Dermis blood vessel endothelial cell (primary cell): ENCODE results near the gene HYAL2. TPM values are rescaled to one million over a fixed set of nuclear protein-coding genes. Genes with fewer than 3 reads are reported as not detected.
"Not testable (repeated sequence)": the region's sequence is repeated elsewhere in the genome, so short reads cannot be mapped to it uniquely, and the experiment has no call there.

ENCODE experiments used
- DNase-seq: peaks from one replicate; pipeline ENCODE4 v3.0.0; 2010
- total RNA-seq: library from RNA; depleted of rRNA; stranded (reverse); fragments of >200 nt; gene quantifications from 2 replicates; pipeline ENCODE4 v1.2.3, GENCODE V29; 2014

Gene HYAL2
- total RNA-seq, 1 donor from 2014 or later, result 601 TPM

DNA sequence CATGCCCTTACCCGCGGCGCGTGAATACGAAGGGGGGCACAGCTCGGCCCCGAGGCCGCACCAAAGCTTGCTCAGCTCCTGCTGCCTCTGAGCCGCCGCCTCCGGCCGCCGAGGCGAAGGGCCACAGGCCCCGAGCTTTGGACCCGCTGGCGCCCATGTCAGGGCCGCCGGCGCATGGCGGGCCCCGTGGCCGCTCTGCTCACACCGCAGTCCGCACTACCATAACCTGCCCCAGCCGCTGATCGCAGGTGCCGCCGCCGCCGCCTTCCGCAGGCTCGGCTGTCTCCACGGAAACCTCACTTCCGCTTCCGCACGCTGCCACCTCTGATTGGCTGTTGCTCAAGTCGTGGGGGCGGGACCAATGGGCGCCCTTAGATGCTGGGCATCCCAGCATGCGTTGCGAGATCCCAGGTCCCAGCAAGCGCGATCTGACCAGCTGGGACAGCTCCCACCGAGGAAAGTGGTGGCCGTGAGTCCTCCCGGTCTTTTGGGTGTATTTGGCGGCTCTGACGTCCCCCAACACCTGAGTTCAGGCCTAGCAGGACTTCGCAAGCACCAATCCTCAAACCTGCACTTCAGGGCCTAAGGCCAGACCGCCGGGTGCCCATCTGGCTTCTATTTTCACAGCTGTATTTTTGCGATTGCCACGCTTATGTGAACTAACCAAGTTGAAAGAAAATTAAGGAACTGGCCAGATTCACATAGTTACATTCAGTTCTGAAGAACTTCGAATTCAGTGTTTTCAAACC lies 5.6 kb upstream of the HYAL2 start, which contains the start of gene TUSC2:
Gene TUSC2, minus strand, starts transcription at position 281 of the 749 bp plus-strand sequence. Its CDS starts 124 bp downstream, at position 157.
- peak; percentile 98 for DNase-seq

GRCh38 chr3:50327129-50327528 lies 4.6 kb upstream of the HYAL2 start:
- no peak for DNase-seq

- DNase-seq, result no peak
Measured at GRCh38 chr3:50326182-50326541, 3.6 kb upstream of the HYAL2 start.

- no peak for DNase-seq
Measured at GRCh38 chr3:50325497-50326181, 3.1 kb upstream of the HYAL2 start.

DNA sequence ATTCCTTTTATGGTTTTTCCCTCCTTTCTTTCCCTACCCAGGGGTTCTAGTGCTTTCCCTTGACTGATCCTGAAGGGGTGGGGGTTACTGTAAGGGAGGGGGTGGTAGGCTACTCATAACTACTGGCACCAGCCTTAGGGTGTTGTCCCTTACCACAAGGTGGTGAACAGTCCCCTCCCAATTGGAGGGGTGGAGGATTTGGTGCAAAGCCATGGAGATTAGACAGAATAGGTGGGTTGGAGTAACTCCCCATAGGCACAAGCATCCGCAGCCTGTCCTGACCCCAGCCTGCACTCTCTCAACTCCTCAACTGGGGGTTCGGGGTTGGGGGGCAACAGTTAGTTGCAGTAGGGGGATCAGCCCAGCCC lies 2.6 kb upstream of the HYAL2 start:
- DNase-seq, result no peak

GRCh38 chr3:50324351-50325112 lies 2.0 kb upstream of the HYAL2 start:
- peak; percentile 89 for DNase-seq

DNA sequence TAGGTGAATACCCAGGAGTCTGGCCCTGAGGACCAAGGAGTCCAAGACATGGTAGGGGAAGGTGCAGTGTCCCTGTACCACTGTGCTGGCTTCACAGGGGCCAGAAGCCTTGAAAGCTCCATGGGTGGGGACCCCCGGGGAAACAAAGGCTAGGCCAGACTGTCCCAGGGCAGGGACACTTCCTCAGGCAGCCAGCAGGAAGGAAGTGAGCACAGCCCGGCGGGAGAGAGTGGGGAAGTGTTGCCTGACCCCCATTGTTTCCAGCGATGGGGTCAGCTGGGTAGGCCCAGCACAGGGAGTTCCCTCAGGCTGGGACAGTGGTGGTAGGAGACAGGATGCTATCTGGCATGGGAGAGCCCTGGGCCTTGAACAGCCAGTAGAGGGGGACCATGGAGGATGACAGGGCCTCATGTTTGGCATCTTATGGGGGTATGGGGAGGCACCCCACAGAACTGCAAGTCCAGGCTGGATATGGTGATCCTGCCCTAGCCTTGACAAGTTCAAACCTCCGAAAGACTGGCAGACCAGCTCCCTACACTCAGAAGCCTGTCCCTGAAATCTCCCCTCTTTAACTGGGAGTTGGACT lies 1.2 kb upstream of the HYAL2 start:
- peak; percentile 92 for DNase-seq

GRCh38 chr3:50323092-50323600 lies 601 bp upstream of the HYAL2 start:
- peak; percentile 88 for DNase-seq

DNA sequence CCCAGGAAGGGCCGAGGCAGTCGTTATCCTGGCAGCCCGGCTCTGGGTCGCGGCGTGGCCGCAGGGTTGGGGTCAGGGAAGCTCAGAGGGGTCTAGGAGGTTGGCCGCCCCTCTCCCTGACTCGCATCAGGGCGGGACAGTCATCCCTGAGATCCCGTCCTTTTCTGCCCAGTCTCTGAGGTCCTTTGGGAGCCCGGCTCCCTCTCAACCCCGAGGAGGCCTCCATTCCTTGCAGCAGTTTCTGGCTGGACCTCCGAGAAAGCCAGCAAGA lies 495 bp downstream of the HYAL2 start:
- DNase-seq, result no peak

- DNase-seq, result peak; percentile 90
Measured at GRCh38 chr3:50321336-50322114, 1.0 kb downstream of the HYAL2 start.

DNA sequence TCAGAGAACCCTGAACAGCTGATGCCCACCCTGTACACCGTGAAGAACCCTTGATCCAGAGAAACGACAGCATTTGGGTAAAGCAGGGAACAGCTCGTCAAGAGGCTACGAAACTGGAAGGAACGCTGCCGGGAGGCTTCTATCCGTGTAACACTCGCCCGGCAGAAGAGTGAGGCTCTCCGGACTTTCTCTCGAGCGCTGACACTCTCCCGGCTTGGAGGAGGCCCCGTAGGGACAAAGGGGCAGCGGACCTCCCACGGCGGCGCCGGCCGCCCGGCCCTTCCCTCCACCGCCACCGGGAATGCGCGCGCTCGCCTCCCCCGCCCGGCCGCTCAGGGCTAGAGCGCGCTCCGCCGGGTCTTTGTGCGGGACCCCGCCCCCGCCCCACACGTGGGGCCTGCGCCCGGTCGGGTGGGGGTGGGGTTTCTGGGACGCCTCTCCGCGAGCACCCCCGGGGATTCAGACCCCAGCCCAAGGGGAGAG lies 1.7 kb downstream of the HYAL2 start:
- peak; percentile 75 for DNase-seq

DNA sequence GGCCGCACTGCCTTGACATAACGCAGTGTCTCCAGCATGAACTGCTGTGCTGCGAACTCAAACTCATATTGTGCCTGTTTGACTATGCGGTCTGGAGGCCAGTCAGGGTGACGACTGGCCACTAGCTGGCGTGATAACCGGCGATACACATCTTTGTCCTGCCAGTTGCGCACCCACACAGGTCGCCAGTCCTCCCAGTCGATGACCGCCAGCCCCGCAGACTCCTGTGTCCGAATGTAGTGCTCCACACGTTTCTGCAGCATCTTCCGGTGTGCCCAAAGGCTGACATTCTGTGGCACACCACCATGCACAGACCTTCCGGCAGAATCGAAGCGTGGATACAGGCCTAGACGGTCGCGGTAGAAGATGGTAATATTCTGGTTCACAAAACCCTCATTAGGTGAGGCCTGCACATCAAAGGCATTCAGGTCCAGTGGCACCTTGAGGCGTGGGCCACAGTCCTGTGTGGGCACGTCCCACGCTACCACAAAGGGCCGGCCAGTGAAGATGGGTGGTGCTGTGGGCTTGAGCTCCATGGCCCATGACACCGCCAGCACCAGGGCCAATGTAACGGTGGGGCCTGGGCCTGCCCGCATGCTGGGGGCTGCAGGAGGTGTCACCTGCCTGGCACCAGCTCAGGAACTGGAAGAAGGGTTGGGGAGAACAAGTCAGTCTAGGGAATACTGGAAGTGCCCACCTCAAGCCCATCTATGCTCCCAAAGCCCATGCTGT lies 2.5 kb downstream of the HYAL2 start:
- peak; percentile 60 for DNase-seq

GRCh38 chr3:50319181-50319893 lies 3.2 kb downstream of the HYAL2 start:
- DNase-seq, result no peak

DNA sequence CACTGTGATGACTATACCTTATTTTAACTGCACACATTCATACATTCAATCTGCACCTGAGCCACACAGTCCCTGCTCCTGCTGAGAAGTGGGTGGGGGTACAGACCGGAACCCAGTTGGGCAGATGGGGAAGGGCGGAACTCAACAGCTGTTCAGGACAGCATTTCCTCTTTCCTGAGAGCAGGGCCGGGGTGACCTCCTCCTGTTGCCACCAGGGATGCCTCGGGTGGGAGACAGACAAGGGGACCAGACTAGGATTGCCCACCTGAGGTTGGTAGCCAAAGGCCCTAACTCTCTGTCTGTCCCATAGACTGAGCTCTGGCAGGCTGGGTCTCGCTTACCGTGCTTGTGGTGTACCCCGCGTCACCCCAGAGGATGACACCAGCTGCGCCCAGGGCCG lies 3.9 kb downstream of the HYAL2 start:
- DNase-seq, result no peak

DNA sequence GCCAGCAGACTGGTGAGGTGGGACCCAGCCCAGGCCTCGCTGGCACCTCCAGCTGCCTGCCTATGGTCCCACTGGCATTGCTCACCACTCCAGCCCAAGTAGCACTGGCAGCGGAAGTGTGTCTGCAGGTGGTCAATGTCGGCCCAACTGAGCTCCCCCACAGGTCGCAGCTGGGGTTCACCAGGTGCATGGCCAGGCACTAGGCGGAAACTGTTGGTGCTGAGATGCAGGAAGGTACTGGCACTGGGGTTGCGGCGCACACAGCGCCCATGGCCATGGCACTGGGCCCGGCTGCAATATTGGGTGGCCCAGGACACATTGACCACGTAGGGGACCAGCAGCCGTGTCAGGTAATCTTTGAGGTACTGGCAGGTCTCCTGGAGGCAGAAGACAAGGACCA lies 4.4 kb downstream of the HYAL2 start:
- DNase-seq, result no peak

GRCh38 chr3:50317300-50317699 lies 5.2 kb downstream of the HYAL2 start:
- peak; percentile 24 for DNase-seq

GRCh38 chr3:50316657-50317242 lies 5.8 kb downstream of the HYAL2 start:
- DNase-seq, result peak; percentile 75

- no peak for DNase-seq
Measured at GRCh38 chr3:50314816-50315215, 7.7 kb downstream of the HYAL2 start.

GRCh38 chr3:50314342-50314741 lies 8.2 kb downstream of the HYAL2 start:
- no peak for DNase-seq

DNA sequence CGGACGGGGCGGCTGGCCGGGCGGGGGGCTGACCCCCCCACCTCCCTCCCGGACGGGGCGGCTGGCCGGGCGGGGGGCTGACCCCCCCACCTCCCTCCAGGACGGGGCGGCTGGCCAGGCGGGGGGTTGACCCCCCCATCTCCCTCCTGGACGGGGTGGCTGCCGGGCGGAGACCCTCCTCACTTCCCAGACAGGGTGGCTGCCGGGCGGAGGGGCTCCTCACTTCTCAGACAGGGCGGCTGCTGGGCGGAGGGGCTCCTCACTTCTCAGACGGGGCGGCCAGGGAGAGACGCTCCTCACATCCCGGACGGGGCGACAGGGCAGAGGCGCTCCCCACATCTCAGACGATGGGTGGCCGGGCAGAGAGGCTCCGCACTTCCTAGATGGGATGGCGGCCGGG lies 10.5 kb downstream of the HYAL2 start:
- DNase-seq, result not testable (repeated sequence)
